ENCODE data around the gene SMC6.

DNA sequence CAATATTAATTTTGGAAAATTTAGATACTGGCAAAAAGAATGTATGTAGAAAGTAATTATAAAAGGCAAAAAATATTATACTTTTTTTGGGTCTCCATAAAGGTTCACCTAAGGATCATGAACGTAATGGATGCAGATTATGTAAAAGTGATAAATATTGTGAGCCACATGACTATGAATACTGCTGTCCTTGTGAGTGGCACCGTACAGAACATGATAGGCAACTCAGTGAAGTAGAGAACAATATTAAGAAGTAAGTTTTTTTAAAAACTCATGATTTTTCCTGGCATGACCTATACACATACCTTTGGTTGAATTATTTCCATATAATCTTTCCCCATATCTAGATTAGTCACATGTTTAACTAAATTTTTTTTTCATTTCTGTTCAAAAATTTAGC, 18.9 kb upstream of the SMC6 start:
- TF ChIP-seq, protein P1, sequence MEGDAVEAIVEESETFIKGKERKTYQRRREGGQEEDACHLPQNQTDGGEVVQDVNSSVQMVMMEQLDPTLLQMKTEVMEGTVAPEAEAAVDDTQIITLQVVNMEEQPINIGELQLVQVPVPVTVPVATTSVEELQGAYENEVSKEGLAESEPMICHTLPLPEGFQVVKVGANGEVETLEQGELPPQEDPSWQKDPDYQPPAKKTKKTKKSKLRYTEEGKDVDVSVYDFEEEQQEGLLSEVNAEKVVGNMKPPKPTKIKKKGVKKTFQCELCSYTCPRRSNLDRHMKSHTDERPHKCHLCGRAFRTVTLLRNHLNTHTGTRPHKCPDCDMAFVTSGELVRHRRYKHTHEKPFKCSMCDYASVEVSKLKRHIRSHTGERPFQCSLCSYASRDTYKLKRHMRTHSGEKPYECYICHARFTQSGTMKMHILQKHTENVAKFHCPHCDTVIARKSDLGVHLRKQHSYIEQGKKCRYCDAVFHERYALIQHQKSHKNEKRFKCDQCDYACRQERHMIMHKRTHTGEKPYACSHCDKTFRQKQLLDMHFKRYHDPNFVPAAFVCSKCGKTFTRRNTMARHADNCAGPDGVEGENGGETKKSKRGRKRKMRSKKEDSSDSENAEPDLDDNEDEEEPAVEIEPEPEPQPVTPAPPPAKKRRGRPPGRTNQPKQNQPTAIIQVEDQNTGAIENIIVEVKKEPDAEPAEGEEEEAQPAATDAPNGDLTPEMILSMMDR (IDR thresholded peaks at IDR 0.05): no peak
- TF ChIP-seq EZH2phosphoT487 (IDR thresholded peaks at IDR 0.05; ENCODE audit: borderline replicate concordance, low read depth): no peak
